ENCODE measurements around the gene CDK6.
A peak's percentile ranks its signal among the peaks of the same experiment; 100 is the strongest.

Gene CDK6

GRCh38 chr7:92736870-92737269 lies 99.5 kb downstream of the CDK6 start:
- no peak for DNase-seq (ENCODE audit: low read depth in 3 of 3)

GRCh38 chr7:92735707-92736106 lies 100.7 kb downstream of the CDK6 start:
- DNase-seq (ENCODE audit: low read depth in 3 of 3): no peak

DNA sequence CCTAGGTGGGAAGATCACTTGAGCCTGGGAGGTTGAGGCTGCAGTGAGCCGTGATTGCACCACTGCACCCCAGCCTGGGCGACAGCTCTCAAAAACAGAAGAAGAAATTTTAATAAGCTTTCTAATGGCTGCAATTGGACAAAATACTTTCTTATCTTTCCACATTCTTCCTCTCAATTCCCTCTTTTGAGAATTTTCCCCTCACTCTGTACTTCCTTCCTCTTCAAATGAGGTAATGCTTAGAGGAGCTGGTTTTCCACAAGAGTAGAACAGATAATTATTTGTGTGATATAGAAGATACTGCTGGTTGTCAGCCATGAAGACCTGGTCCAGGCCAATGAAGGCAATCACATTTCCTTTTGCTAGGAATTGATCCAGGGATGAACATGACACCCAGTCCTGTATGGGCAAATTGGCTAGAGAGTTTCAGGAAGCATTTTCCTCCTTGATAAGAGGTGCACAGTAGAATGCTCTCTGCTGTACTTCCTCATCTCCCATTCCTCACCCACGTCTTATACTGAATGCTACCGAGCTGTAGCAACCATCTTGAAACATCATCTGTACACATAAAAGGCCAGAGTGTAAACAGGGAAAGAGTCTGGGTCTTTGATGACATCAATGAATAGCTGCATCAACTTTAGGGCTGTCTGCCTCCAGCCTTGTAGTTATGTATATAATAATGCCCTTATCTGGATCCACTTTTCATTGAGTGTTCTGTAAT lies 103.9 kb downstream of the CDK6 start:
- no peak for DNase-seq (ENCODE audit: low read depth in 3 of 3)

- no peak for DNase-seq (ENCODE audit: low read depth in 3 of 3)
These were observed 104.9 kb downstream of the CDK6 start for GRCh38 chr7:92731335-92732063.

- DNase-seq (ENCODE audit: low read depth in 3 of 3): no peak
These were observed 105.6 kb downstream of the CDK6 start for GRCh38 chr7:92730808-92731207.

- no peak for DNase-seq (ENCODE audit: low read depth in 3 of 3)
These were observed 106.6 kb downstream of the CDK6 start for GRCh38 chr7:92729751-92730150.

GRCh38 chr7:92729172-92729571 lies 107.2 kb downstream of the CDK6 start:
- no peak for DNase-seq (ENCODE audit: low read depth in 3 of 3)

DNA sequence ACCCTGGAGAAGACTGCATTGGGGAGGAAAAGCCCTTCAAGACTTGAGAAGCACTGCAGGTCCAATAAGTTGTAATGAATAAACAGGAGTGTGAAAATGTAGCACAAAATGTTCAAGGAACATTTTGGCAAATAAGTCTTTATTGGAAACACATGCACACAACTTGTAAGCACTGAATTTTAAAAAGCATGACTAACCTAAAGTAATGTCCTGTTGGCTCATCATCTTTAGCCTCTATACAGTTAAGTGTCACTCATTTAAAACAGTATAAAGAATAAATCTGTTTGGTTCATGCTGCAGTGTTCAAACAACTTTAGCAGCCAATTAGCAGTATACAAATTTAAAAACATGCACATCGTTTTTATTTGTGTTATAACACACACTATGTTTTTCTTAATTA lies 108.6 kb downstream of the CDK6 start:
- no peak for DNase-seq (ENCODE audit: low read depth in 3 of 3)

DNA sequence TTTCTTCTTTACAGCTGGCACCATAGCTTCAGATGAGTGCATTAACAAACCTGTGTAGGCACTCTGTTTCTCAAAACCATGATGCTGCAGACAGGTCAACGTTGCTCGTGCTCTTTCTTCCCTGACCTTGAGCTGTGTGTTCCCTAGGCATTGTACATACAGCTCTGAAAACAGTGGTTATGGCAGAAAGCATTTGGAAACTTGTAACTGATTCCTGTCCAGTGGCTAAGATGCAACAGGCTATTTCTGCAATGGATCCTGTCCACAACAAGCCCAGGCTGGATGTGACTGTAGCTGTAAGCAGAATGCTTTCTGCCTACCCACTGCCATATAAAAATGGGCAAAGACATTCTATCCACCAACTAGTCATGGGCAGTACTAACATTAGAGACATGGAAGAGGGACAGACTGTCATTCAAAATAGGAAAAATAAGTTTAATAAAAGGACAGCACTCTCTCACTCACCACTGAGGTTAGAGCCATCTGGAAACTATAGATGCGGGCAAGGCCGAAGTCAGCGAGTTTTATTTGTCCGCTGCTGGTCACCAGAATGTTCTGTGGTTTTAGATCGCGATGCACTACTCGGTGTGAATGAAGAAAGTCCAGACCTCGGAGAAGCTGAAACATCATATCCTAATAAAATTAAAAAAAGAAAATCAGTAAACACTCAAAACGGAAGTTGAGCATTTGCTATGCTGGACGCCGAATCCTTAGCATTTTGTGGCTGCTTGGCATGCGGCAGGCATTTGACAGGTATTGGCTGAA lies 111.0 kb downstream of the CDK6 start:
- DNase-seq (ENCODE audit: low read depth in 3 of 3): no peak

DNA sequence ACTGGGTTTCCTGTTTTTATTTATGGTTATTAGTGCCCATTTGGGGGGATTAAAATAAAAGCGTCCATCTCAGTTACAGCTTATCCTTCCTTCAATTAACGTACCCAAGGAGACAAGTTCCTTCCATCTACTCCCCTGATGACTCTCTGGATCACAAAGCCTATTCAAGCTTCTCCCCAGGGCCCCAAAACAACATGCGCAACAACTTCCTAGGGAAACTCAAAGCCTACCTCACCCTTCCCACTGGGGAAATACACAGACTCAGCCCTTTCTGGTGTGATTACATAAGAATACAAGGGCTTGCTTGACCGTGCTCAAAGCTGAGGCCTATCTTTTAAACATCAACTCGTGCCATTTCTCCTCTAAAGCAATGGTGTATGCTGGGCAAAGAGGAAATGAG lies 112.4 kb downstream of the CDK6 start:
- DNase-seq (ENCODE audit: low read depth in 3 of 3): no peak

DNA sequence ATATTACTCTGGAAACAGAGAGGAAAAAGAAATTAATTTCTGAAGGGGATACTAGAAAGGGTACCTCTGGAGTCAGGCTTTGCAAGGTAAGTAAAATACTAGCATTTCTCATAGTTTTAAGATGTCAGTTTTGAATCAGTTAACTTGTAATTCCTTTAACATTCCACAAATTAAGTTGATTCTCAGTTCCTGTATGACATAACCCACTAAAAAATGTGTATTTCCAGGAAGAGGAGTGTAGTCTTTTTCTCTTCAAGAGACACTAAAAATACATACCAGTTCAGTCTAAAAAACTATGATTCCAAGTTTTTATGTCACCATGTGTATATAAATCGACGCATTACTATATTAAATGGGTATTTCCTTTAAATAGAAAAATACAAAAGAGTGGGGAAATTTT lies 113.2 kb downstream of the CDK6 start:
- DNase-seq (ENCODE audit: low read depth in 3 of 3): no peak

DNA sequence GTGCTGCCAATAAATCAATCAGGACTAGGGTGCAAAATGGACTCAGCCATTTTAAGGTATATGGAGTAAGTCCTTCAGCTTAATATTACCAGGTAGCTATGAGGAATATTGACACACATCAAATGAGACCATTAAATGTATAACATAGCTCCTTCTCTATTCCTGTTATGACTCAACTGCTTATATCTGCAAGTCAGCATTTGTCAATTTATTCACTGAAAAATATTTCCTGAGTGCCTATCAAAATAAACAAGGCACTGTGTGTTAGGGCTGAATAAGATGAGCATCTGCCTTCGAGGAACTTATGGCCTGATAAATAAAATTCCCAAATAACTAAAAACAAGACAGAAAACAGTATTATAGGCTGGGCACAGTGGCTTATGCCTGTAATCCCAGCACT lies 113.8 kb downstream of the CDK6 start:
- no peak for DNase-seq (ENCODE audit: low read depth in 3 of 3)

GRCh38 chr7:92720604-92721350 lies 115.6 kb downstream of the CDK6 start:
- DNase-seq (ENCODE audit: low read depth in 3 of 3): no peak

DNA sequence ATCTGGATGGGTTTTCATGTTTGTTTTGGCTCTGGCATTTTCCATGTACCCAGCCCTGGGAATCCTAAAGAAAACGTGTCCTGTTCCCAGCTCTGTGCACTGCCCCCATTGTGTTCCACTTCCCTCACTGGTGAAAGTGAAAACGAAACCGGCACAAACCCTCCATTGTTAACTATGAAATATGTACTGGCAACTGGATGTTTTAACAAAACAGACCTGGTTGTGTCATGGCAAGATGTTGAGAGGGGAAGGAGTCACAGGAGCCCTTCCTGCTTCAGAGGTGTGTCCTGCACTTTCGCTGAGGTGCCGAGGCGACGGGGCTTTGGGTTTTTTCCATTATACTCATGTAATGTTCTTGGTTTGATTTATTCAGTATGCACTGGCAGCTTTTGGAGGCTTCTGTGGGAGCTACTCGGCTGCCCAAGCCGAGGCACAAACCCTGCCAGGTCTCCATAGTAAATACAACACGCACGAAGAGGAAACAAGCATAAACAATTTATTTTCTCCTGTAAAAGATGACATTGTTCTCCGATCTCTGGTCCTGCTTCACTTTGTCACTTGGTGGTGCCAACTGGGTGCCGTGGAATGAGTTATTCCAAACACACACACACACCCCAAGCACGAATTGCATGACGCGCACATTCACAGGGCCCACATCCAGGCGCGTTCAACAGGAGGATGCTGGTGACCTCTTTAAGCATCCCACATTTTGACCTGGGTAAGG lies 118.2 kb downstream of the CDK6 start:
- DNase-seq (ENCODE audit: low read depth in 3 of 3): peak in 2 of 3 experiments; percentile 17 to 23

- no peak for DNase-seq (ENCODE audit: low read depth in 3 of 3)
These were observed 118.8 kb downstream of the CDK6 start for GRCh38 chr7:92717623-92717992.

- DNase-seq (ENCODE audit: low read depth in 3 of 3): no peak
These were observed 119.4 kb downstream of the CDK6 start for GRCh38 chr7:92716825-92717580.

GRCh38 chr7:92715963-92716362 lies 120.4 kb downstream of the CDK6 start:
- no peak for DNase-seq (ENCODE audit: low read depth in 3 of 3)

DNA sequence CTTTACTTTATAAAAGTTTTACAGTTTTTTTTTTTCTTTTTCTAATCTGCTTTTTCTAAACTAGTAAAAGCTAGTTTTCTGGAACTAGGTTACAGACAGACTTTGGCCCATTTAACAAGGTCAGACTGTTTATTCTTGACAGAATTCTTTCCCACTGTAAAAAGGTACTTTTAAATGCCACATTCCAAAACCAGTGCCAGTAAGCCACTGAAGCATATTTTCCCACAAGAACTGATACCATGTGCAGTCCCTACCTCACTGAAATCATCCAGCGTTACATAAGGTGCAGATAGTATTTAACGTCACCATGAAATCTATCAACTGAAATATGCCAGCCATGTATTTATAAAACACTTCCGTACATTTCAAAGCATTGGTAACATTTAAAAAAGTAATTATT lies 121.6 kb downstream of the CDK6 start:
- DNase-seq (ENCODE audit: low read depth in 3 of 3): no peak

DNA sequence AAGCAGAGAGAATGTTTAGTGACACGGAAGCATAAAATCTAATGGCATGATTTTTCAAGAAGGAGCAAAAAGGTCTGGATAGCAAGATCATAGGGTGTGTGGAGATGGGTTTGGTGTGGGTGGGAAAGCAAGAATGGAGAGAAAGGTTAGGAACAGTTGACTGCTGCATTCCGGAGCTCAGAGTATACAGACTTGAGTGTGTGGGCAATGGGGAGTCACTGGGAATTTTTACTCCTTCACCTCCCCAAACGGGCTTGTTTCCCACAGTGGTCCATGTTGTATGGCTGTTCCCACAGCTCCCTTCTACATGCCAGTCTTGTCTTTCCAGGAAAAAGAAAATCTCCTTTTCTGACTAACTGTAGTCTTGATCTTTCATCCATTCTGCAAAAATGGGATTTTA lies 122.1 kb downstream of the CDK6 start:
- no peak for DNase-seq (ENCODE audit: low read depth in 3 of 3)

DNA sequence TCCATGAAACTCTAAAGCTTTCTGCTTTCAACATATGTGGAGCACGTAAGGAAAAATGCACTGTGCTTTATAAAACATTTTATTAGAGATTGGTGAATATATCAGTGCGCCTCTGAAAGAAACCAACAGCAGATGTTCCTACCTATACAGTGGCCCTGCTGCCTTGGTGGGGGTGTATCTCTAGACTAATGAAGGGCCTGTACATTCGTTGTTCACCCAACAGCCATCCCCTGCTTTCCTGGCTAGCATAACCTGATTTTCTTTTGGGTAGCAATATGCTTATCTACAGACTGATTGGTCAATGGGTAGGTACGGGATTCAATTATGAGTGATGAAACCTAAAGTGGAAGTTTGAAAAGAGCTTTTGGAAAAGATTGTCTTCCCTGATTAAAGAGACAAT lies 126.5 kb downstream of the CDK6 start:
- no peak for DNase-seq (ENCODE audit: low read depth in 3 of 3)

- no peak for DNase-seq (ENCODE audit: low read depth in 3 of 3)
These were observed 127.2 kb downstream of the CDK6 start for GRCh38 chr7:92709150-92709549.
